Urinary bladder (tissue), 4 donors: Measurements from ENCODE around the gene OR7C1. TPM values are rescaled to one million over a fixed set of nuclear protein-coding genes. Genes with fewer than 3 reads are reported as not detected.

ENCODE experiments used
- DNase-seq: peaks from one replicate; pipeline ENCODE4 v3.0.0-alpha.2; 2015; ENCODE audit errors: extremely low spot score
- H3K27ac ChIP-seq: one replicate; pipeline ENCODE4 v1.5.1; 2013; ENCODE audit warnings: low read depth, mild to moderate bottlenecking, moderate library complexity
- H3K36me3 ChIP-seq: one replicate; pipeline ENCODE4 v1.6.1; 2013; ENCODE audit warnings: mild to moderate bottlenecking, moderate library complexity; ENCODE audit not compliant: insufficient read depth
- H3K4me1 ChIP-seq: one replicate; pipeline ENCODE4 v1.6.1; 2013; ENCODE audit warnings: mild to moderate bottlenecking, moderate library complexity; ENCODE audit not compliant: insufficient read depth
- H3K4me3 ChIP-seq: one replicate; pipeline ENCODE4 v1.5.1; 2013; ENCODE audit warnings: low read depth, low read length
- WGBS: extraction: QIAGEN DNeasy Blood & Tissue Kit; methylation state at CpG from one replicate; pipeline ENCODE4 v1.1.7; 2013; 5-methylcytosine and 5-hydroxymethylcytosine counted together
- polyA plus RNA-seq: library from polyadenylated mRNA; stranded (reverse); fragments of 200-250 nt; gene quantifications from one replicate; pipeline ENCODE4 v1.2.3, GENCODE V29; 2013
- total RNA-seq: library from RNA; depleted of rRNA; stranded (reverse); fragments of >200 nt; gene quantifications from one replicate; pipeline ENCODE4 v1.2.3, GENCODE V29; 2014
- donor health status: healthy with polysubstance abuse.
- donor health status: healthy.

Gene OR7C1
- total RNA-seq (not detected), polyA plus RNA-seq (0.01 TPM)

GRCh38 chr19:14835011-14835410 is at the start of gene OR7C1, which contains the start of gene OR7A5:
OR7C1 (minus strand) TSS chr19:14835185; CDS start chr19:14800136, 35,049 bp downstream.
OR7A5 (minus strand) TSS chr19:14835185; CDS start chr19:14828241, 6,944 bp downstream.
- H3K4me1 ChIP-seq: no peaks in the 10 kb centered on the region
- H3K4me3 ChIP-seq: no peak within 1 kb of the TSS
- DNase-seq: no peak
- 8% methylated on average over 1 of the region's 1 CpG for whole genome bisulfite sequencing
- no peak within 1 kb of the TSS for H3K27ac ChIP-seq
- no peaks in the 10 kb centered on the region for H3K36me3 ChIP-seq

- WGBS: 76% methylated on average over 4 of the region's 4 CpGs
- Histone ChIP-seq H3K4me3 (no peak overlapping the region), H3K4me1 (no peaks in the 10 kb centered on the region), H3K27ac (no peak overlapping the region), H3K36me3 (no peaks in the 10 kb centered on the region)
- DNase-seq: no peak
These were observed 36.7 kb upstream of the OR7C1 start for GRCh38 chr19:14871619-14872230.

DNA sequence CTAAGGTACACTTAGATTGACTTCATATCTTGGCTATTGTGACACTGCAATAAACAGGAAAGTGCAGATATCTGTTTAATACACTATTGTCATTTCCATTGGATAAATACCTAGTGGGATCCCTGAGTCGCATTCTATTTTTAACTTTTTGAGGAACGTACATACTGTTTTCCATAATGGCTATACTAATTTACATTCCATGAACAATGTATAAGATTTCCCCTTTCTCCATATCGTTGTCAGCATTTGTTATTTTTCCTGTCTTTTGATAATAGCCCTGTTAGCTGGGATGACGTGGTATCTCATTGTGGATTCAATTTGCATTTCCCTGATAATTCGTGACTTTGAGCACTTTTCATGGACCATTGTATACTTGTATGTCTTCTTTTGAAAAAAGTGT is 33.5 kb upstream of the OR7C1 start:
- Histone ChIP-seq H3K27ac (no peak overlapping the region), H3K4me3 (no peak overlapping the region), H3K4me1 (no peaks in the 10 kb centered on the region), H3K36me3 (no peaks in the 10 kb centered on the region)
- 75% methylated on average over 5 of the region's 5 CpGs for WGBS
- no peak for DNase-seq

- no peaks in the 10 kb centered on the region for H3K4me1 ChIP-seq
- 77% methylated on average over 5 of the region's 5 CpGs for WGBS
- no peak for DNase-seq
- no peak within 1 kb of the TSS for H3K27ac ChIP-seq
- no peak within 1 kb of the TSS for H3K4me3 ChIP-seq
- no peaks in the 10 kb centered on the region for H3K36me3 ChIP-seq
These were observed 13.8 kb upstream of the OR7C1 start, which contains the start of gene OR7A10 for GRCh38 chr19:14848822-14849221. OR7A10 (minus strand) TSS chr19:14848922; CDS start chr19:14841877, 7,045 bp downstream.

DNA sequence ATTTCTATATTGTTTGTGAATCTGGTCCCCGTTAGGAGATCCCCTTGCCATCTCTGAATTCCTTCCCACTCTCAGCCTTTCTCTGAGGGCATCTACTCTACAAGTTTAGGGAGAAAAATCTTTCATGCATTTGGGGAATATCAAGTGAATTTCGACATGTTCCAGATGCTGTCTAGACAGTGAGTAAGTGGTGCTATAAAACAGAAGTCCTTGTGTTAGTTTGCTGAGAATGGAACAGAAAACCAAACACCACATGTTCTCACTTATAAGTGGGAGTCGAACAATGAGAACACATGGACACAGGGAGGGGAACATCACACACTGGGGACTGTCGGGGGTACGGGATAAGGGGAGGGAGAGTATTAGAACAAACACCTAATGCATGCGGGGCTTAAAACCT is 8.6 kb upstream of the OR7C1 start:
- WGBS: 27% methylated on average over 6 of the region's 6 CpGs
- Histone ChIP-seq H3K4me1 (no peaks in the 10 kb centered on the region), H3K4me3 (no peak overlapping the region), H3K27ac (no peak overlapping the region), H3K36me3 (no peaks in the 10 kb centered on the region)
- no peak for DNase-seq

- 38% methylated on average over 2 of the region's 2 CpGs for WGBS
- Histone ChIP-seq H3K36me3 (no peaks in the 10 kb centered on the region), H3K4me3 (no peak overlapping the region), H3K4me1 (no peaks in the 10 kb centered on the region), H3K27ac (no peak overlapping the region)
- DNase-seq: no peak
These were observed 8.2 kb upstream of the OR7C1 start for GRCh38 chr19:14843169-14843568.

DNA sequence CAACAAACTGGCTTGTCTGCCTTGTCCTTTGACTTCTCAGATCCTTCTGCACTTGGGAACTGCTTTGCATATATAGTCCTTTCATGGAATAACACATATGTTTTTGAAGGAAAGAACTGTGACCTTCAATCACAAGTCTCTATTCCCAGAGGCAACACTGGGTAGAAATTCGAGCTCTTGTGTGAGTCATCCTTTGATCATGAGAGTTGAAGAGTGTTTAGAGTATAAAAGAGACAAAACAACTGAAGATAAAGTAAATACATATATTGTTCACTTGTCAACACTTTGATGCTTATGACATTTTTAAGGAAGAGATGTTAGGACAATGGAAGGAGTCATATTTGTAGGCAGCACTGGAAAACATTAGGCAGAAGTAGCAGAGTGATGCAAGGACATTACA is 5.2 kb upstream of the OR7C1 start:
- Histone ChIP-seq H3K4me3 (no peak overlapping the region), H3K4me1 (no peaks in the 10 kb centered on the region), H3K36me3 (no peaks in the 10 kb centered on the region), H3K27ac (no peak overlapping the region)
- WGBS: 38% methylated on average over 1 of the region's 1 CpG
- no peak for DNase-seq

- no peaks in the 10 kb centered on the region for H3K36me3 ChIP-seq
- DNase-seq: no peak
- H3K27ac ChIP-seq: no peak overlapping the region
- H3K4me1 ChIP-seq: no peaks in the 10 kb centered on the region
- WGBS: 55% methylated on average over 4 of the region's 4 CpGs
- H3K4me3 ChIP-seq: no peak overlapping the region
These were observed 2.4 kb upstream of the OR7C1 start for GRCh38 chr19:14837391-14837790.

DNA sequence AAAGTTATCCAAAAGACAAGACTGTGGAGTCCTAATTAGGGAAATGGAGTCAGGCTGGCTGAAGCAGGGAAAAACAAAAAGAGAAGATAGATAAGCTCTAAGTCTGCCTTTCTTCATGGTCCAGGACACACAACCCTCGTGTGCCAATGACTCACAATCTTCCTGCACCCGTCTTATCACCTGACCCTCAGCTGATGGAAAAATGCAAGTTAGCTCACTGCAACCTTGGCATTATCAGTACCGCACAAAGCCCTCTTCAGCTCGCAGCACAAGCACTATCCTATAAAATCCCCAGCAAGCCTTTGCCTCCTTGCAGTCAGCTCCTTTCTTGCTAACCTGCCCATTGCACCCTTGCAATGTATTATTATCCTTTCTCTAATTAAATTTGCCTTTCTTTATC is 4.3 kb downstream of the OR7C1 start:
- DNase-seq: no peak
- Histone ChIP-seq H3K4me1 (no peaks in the 10 kb centered on the region), H3K4me3 (no peak overlapping the region), H3K36me3 (no peaks in the 10 kb centered on the region), H3K27ac (no peak overlapping the region)
- WGBS: 39% methylated on average over 4 of the region's 4 CpGs

DNA sequence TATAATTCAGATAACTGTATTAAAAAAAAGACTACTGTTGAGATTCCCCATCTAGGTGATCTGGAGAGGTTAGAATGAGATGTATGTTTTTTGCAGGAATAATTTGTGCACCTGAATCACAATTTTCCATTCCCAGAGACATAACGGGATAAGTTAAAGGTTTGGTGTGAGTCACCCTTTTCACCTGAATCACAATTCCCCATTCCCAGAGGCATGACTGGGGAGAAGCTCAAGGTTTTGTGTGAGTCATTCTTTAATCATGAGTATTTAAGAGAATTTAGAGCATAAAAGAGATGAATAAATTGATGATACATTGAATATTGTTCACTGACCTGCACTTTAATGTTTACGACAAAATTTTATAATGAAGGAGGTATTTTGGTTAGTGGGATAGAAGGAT is 9.0 kb downstream of the OR7C1 start:
- no peak for DNase-seq
- no peak overlapping the region for H3K4me3 ChIP-seq
- no peaks in the 10 kb centered on the region for H3K4me1 ChIP-seq
- 93% methylated on average over 2 of the region's 2 CpGs for WGBS
- H3K36me3 ChIP-seq: no peaks in the 10 kb centered on the region
- no peak overlapping the region for H3K27ac ChIP-seq

DNA sequence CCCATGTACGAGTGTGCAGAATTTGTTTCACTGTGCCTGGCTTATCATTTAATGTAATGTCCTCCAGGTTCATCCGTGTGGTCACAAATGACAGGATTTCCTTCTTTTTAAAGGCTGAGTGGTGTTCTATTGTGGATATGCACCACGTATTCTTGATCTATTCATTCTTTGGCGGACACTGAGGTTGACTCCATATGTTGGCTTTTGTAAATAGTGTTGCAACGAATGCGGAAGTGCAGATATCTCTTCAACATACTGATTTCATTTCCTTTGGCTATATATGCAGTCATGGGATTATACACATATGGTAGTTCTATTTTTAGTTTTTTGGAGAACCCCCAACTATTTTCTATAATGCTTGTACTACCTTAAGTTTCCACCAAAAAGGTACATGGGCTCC is 13.0 kb downstream of the OR7C1 start:
- DNase-seq: no peak
- Histone ChIP-seq H3K4me1 (no peaks in the 10 kb centered on the region), H3K4me3 (no peak overlapping the region), H3K36me3 (no peaks in the 10 kb centered on the region), H3K27ac (no peak overlapping the region)
- 42% methylated on average over 6 of the region's 6 CpGs for WGBS

- Histone ChIP-seq H3K27ac (no peak overlapping the region), H3K4me1 (no peaks in the 10 kb centered on the region), H3K36me3 (no peaks in the 10 kb centered on the region), H3K4me3 (no peak overlapping the region)
- DNase-seq: no peak
- WGBS: 78% methylated on average over 8 of the region's 8 CpGs
These were observed 16.4 kb downstream of the OR7C1 start for GRCh38 chr19:14818588-14818987.

DNA sequence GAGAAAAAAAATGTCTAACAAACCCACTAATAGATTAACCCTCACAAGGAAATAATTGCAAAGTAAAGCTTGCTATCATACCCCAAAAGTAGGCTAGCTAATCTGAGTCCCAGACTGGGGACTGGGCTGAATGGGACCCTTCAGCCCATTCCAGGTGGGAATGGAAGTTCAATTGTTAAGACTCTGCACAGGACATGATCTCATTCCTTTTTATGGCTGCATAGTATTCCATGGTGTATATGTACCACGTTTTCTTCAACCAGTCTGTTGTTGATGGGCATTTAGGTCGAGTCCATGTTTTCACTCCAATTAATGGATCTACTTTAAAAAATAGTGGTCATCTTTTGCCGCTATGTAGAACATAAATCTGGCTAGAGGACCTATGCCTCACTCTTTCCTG is 17.9 kb downstream of the OR7C1 start:
- 67% methylated on average over 3 of the region's 3 CpGs for WGBS
- DNase-seq: no peak
- H3K36me3 ChIP-seq: no peaks in the 10 kb centered on the region
- no peak overlapping the region for H3K4me3 ChIP-seq
- H3K27ac ChIP-seq: no peak overlapping the region
- H3K4me1 ChIP-seq: no peaks in the 10 kb centered on the region

- no peaks in the 10 kb centered on the region for H3K4me1 ChIP-seq
- no peak overlapping the region for H3K4me3 ChIP-seq
- H3K27ac ChIP-seq: no peak overlapping the region
- no peaks in the 10 kb centered on the region for H3K36me3 ChIP-seq
- no peak for DNase-seq
- WGBS: 65% methylated on average over 2 of the region's 2 CpGs
These were observed 19.9 kb downstream of the OR7C1 start for GRCh38 chr19:14814982-14815652.
